SH-SY5Y (cell line): ENCODE results near the gene DIABLO.

Experiments
- GATA2 ChIP-seq: IDR thresholded peaks from 2 replicates; pipeline ENCODE4 v1.6.1; 2011; ENCODE audit warnings: mild to moderate bottlenecking, low read depth, low read length
- GATA3 ChIP-seq: IDR thresholded peaks from 2 replicates; pipeline ENCODE4 v1.6.1; 2011; ENCODE audit warnings: low read depth, mild to moderate bottlenecking, low read length, moderate library complexity

GRCh38 chr12:122168492-122168891 is 57.4 kb downstream of the DIABLO start:
- TF ChIP-seq GATA2 = no peak
- no peak for TF ChIP-seq GATA3
